WTC11 (cell line): ENCODE data around the gene FCSK.

ENCODE experiments used
- ATF1 ChIP-seq: sonication (generic); formaldehyde crosslinking; IDR thresholded peaks from 2 replicates; pipeline ENCODE4 v1.8.1; 2023; ENCODE audit warnings: mild to moderate bottlenecking, moderate library complexity, missing genetic modification reagents
- CTCF ChIP-seq: fragments of 200-600 bp; IDR thresholded peaks from 2 replicates; pipeline ENCODE4 v1.8.0; 2022; ENCODE audit warnings: antibody characterized with exemption
- ELF4 ChIP-seq: sonication (generic); formaldehyde crosslinking; IDR thresholded peaks from 2 replicates; pipeline ENCODE4 v1.8.1; 2022; ENCODE audit warnings: low read depth, mild to moderate bottlenecking, moderate library complexity, missing genetic modification reagents
- NFYB ChIP-seq: sonication (generic); formaldehyde crosslinking; conservative IDR thresholded peaks from 2 replicates; pipeline ENCODE4 v1.8.0; 2022; ENCODE audit warnings: low read depth, missing genetic modification reagents
- NR3C1 ChIP-seq: sonication (generic); formaldehyde crosslinking; conservative IDR thresholded peaks from 2 replicates; pipeline ENCODE4 v1.8.1; 2023; ENCODE audit warnings: low read depth, mild to moderate bottlenecking, missing genetic modification reagents
- ZNF232 ChIP-seq: sonication (generic); formaldehyde crosslinking; IDR thresholded peaks from 2 replicates; pipeline ENCODE4 v1.8.0; 2022; ENCODE audit warnings: mild to moderate bottlenecking, missing genetic modification reagents
- TF ChIP-seq, protein P1 (sequence below): sonication (generic); formaldehyde crosslinking; IDR thresholded peaks from 2 replicates; pipeline ENCODE4 v1.8.0; 2023; ENCODE audit warnings: missing genetic modification reagents, mild to moderate bottlenecking, borderline replicate concordance
- TF ChIP-seq, protein P2 (sequence below): sonication (generic); formaldehyde crosslinking; IDR thresholded peaks from 2 replicates; pipeline ENCODE4 v1.8.1; 2022; ENCODE audit warnings: mild to moderate bottlenecking, missing genetic modification reagents, moderate library complexity, borderline replicate concordance
- TF ChIP-seq, protein P3 (sequence below): sonication (generic); formaldehyde crosslinking; IDR thresholded peaks from 2 replicates; pipeline ENCODE4 v1.8.1; 2023; ENCODE audit warnings: mild to moderate bottlenecking, missing genetic modification reagents, moderate library complexity
- TF ChIP-seq, protein P4 (sequence below): sonication (generic); formaldehyde crosslinking; IDR thresholded peaks from 2 replicates; pipeline ENCODE4 v1.8.0; 2022; ENCODE audit warnings: mild to moderate bottlenecking, missing genetic modification reagents

DNA sequence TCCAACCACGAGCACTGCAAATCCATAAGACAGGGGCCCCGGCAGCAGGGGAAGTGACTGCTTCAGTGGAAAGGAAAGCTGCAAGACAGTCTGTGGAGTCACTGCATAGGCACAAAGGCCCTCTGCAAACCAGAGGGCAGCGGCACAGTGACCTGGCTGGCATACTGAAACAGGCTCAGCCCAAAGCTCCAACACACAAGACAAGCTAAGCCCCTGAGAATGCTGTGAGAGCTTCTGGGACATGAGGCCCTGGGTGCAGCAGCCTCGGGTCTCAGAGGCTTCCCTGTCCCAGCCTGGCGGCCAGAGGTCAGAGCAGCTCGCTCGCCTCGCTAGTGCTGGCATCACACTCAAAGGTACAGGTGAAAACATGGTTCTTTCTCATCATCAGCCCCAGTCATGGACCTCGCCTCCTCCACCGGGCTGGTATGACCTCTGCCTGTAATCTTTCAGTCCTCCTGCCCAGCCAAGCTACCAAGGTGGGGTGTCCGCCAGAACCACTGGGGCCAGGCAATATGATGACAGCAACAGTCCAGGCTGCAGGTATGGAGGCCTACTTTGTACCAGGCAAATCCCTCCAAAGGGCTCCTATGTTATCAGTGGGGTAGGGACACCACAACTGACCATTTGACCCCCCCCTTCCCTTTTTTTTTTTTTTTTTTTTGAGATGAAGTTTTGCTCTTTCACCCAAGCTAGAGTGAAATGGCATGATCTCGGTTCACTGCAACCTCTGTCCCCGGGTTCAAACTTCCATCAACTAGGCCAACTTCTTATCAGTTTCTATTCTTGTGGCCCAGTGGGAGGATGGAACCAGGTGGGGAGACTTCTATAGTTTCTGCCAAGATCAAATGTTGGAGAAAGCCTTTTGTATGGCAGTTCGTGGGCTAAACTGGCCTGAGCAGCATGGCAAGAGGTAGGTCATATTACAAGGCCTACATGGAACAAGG, 34.7 kb upstream of the FCSK start:
- TF ChIP-seq CTCF: no peak
- no peak for TF ChIP-seq ELF4
- TF ChIP-seq NR3C1 (CRISPR knock-in tag): no peak
- TF ChIP-seq, protein P1, sequence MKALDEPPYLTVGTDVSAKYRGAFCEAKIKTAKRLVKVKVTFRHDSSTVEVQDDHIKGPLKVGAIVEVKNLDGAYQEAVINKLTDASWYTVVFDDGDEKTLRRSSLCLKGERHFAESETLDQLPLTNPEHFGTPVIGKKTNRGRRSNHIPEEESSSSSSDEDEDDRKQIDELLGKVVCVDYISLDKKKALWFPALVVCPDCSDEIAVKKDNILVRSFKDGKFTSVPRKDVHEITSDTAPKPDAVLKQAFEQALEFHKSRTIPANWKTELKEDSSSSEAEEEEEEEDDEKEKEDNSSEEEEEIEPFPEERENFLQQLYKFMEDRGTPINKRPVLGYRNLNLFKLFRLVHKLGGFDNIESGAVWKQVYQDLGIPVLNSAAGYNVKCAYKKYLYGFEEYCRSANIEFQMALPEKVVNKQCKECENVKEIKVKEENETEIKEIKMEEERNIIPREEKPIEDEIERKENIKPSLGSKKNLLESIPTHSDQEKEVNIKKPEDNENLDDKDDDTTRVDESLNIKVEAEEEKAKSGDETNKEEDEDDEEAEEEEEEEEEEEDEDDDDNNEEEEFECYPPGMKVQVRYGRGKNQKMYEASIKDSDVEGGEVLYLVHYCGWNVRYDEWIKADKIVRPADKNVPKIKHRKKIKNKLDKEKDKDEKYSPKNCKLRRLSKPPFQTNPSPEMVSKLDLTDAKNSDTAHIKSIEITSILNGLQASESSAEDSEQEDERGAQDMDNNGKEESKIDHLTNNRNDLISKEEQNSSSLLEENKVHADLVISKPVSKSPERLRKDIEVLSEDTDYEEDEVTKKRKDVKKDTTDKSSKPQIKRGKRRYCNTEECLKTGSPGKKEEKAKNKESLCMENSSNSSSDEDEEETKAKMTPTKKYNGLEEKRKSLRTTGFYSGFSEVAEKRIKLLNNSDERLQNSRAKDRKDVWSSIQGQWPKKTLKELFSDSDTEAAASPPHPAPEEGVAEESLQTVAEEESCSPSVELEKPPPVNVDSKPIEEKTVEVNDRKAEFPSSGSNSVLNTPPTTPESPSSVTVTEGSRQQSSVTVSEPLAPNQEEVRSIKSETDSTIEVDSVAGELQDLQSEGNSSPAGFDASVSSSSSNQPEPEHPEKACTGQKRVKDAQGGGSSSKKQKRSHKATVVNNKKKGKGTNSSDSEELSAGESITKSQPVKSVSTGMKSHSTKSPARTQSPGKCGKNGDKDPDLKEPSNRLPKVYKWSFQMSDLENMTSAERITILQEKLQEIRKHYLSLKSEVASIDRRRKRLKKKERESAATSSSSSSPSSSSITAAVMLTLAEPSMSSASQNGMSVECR (CRISPR knock-in tag): no peak
- no peak for TF ChIP-seq NFYB (CRISPR knock-in tag)
- no peak for TF ChIP-seq ZNF232 (CRISPR knock-in tag)
- TF ChIP-seq, protein P2, sequence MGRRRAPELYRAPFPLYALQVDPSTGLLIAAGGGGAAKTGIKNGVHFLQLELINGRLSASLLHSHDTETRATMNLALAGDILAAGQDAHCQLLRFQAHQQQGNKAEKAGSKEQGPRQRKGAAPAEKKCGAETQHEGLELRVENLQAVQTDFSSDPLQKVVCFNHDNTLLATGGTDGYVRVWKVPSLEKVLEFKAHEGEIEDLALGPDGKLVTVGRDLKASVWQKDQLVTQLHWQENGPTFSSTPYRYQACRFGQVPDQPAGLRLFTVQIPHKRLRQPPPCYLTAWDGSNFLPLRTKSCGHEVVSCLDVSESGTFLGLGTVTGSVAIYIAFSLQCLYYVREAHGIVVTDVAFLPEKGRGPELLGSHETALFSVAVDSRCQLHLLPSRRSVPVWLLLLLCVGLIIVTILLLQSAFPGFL: no peak
- TF ChIP-seq, protein P3, sequence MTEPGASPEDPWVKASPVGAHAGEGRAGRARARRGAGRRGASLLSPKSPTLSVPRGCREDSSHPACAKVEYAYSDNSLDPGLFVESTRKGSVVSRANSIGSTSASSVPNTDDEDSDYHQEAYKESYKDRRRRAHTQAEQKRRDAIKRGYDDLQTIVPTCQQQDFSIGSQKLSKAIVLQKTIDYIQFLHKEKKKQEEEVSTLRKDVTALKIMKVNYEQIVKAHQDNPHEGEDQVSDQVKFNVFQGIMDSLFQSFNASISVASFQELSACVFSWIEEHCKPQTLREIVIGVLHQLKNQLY: no peak
- no peak for TF ChIP-seq ATF1 (CRISPR knock-in tag)
- TF ChIP-seq, protein P4, sequence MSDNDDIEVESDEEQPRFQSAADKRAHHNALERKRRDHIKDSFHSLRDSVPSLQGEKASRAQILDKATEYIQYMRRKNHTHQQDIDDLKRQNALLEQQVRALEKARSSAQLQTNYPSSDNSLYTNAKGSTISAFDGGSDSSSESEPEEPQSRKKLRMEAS (CRISPR knock-in tag): no peak
